Activated CD8-positive, alpha-beta T cell treated with anti-CD3 and anti-CD28 coated beads for 36 hours (primary cell): ENCODE results near the gene CLPTM1L. TPM values are rescaled to one million over a fixed set of nuclear protein-coding genes. Genes with fewer than 3 reads are reported as not detected.
A peak's percentile ranks its signal among the peaks of the same experiment; 100 is the strongest.

ENCODE experiments used
- ATAC-seq: fragments of 200-7000 bp; cut with Tn5 transposase; one replicate; pipeline ENCODE4 v1.10.0; 2021; ENCODE audit warnings: mild to moderate bottlenecking, moderate library complexity
- CTCF ChIA-PET: fragments of 350-600 bp; sonication (Branson Sonifier 250); formaldehyde crosslinking; loops from one replicate; lab custom pipeline; 2021; ENCODE audit warnings: antibody characterized with exemption; lab: Charles Lee
- POLR2A ChIA-PET: fragments of 350-600 bp; sonication (Branson Sonifier 250); formaldehyde crosslinking; loops from one replicate; lab custom pipeline; 2021; ENCODE audit warnings: antibody characterized with exemption; lab: Charles Lee
- DNase-seq: peaks from one replicate; pipeline ENCODE4 v3.0.0-alpha.2; 2020
- H3K27ac Mint-ChIP-seq: one replicate; pipeline ENCODE4 v1.8.0; 2021; ENCODE audit warnings: mild to moderate bottlenecking, mixed read lengths
- H3K27me3 Mint-ChIP-seq: one replicate; pipeline ENCODE4 v1.8.0; 2021; ENCODE audit warnings: mixed read lengths
- H3K36me3 Mint-ChIP-seq: one replicate; pipeline ENCODE4 v1.8.0; 2021; ENCODE audit warnings: low read depth, mixed read lengths
- H3K4me1 Mint-ChIP-seq: one replicate; pipeline ENCODE4 v1.8.0; 2021; ENCODE audit warnings: low read depth, mixed read lengths
- H3K4me3 Mint-ChIP-seq: one replicate; pipeline ENCODE4 v1.8.0; 2021; ENCODE audit warnings: mild to moderate bottlenecking, moderate library complexity, mixed read lengths
- H3K9me3 Mint-ChIP-seq: one replicate; pipeline ENCODE4 v1.8.0; 2021; ENCODE audit warnings: mixed read lengths
- intact Hi-C: fragments of 100-400 bp; cut with micrococcal nuclease; formaldehyde crosslinking; loops from one replicate; pipeline ENCODE4 v1.10.0; 2022
- total RNA-seq, 2 experiments: library from RNA; stranded (reverse); gene quantifications; one replicate each; pipeline ENCODE4 v1.2.3, GENCODE V29; 2021
- TF ChIP-seq, protein P1 (sequence below): fragments of 200-600 bp; IDR thresholded peaks from one replicate; pipeline ENCODE4 v1.8.0; 2022; ENCODE audit warnings: antibody characterized with exemption, mild to moderate bottlenecking

CLPTM1L gene
- 10 to 100 TPM; 51.4 to 56.2 TPM for total RNA-seq

GRCh38 chr5:1344975-1345838 lies at the start of gene CLPTM1L:
TSS of gene CLPTM1L (minus strand) at chr5:1345099. CDS start at chr5:1344841, 258 bp downstream.
- Mint-ChIP-seq H3K27ac (peak within 1 kb of the TSS; percentile 88), H3K4me3 (peak within 1 kb of the TSS; percentile 87), H3K9me3 (no peaks in the 10 kb centered on the region), H3K36me3 (peaks cover 23% of the 10 kb centered on the region), H3K27me3 (no peaks in the 10 kb centered on the region), H3K4me1 (peaks cover 24% of the 10 kb centered on the region)
- intact Hi-C loops, result no loop called here
- DNase-seq, result peak; percentile 91
- ChIA-PET POLR2A (interaction anchor here (0.7 to 1.7 kb wide), 9 partner anchors 10 to 455 kb away, joined by 3 to 9 read pairs (median 3); partner anchors contain the start of gene TERT), CTCF (interaction anchor here (1.2 kb wide), 1 partner anchor 300 kb away, joined by 3 read pairs; no protein-coding TSS in a partner anchor)
- TF ChIP-seq, protein P1, sequence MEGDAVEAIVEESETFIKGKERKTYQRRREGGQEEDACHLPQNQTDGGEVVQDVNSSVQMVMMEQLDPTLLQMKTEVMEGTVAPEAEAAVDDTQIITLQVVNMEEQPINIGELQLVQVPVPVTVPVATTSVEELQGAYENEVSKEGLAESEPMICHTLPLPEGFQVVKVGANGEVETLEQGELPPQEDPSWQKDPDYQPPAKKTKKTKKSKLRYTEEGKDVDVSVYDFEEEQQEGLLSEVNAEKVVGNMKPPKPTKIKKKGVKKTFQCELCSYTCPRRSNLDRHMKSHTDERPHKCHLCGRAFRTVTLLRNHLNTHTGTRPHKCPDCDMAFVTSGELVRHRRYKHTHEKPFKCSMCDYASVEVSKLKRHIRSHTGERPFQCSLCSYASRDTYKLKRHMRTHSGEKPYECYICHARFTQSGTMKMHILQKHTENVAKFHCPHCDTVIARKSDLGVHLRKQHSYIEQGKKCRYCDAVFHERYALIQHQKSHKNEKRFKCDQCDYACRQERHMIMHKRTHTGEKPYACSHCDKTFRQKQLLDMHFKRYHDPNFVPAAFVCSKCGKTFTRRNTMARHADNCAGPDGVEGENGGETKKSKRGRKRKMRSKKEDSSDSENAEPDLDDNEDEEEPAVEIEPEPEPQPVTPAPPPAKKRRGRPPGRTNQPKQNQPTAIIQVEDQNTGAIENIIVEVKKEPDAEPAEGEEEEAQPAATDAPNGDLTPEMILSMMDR, result no peak
- peak; percentile 97 for ATAC-seq

DNA sequence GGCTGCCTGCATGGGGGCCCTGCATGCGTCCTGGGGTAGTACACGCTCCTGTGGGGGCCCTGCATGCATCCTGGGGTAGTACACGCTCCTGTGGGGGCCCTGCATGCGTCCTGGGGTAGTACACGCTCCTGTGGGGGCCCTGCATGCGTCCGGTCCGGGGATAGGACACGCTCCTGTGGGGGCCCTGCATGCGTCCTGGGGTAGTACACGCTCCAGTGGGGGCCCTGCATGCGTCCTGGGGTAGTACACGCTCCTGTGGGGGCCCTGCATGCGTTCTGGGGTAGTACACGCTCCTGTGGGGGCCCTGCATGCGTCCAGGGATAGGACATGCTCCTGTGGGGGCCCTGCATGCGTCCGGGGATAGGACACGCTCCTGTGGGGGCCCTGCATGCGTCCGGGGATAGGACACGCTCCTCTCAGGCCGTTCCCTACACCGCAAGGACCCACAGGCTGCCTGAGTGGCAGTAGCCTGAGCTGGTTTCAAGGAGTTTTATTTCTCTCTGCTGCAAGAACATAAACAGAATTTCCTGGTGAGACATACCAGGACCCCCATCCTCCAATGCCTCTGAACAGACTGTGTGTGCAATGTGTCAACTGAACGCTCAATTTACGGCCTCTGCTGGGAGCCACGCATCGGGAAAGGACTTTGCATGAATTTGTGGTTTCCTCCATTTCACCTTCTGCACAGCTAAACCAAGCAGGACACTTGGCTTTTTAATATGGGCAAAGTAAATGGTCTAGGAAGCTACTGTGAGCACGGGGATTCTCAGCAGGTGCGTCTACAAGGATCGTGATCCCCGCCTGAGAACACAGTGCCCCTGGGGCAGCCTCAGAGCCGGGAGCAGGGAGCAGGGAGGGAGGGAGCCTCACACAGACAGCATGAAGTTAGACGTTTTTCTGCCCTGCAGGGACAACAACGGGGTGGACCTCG lies 48.9 kb upstream of the CLPTM1L start:
- DNase-seq, result no peak
- ChIA-PET POLR2A (interaction anchor here (1.4 kb wide), 1 partner anchor 9 kb away, joined by 3 read pairs; no protein-coding TSS in a partner anchor), CTCF (no interaction called here)
- no peak for ATAC-seq
- TF ChIP-seq, protein P1, result no peak
- Mint-ChIP-seq H3K4me3 (no peak overlapping the region), H3K9me3 (no peaks in the 10 kb centered on the region), H3K27ac (no peak overlapping the region), H3K36me3 (no peaks in the 10 kb centered on the region), H3K27me3 (peaks cover 20% of the 10 kb centered on the region), H3K4me1 (no peaks in the 10 kb centered on the region)
- intact Hi-C loops, result no loop called here

DNA sequence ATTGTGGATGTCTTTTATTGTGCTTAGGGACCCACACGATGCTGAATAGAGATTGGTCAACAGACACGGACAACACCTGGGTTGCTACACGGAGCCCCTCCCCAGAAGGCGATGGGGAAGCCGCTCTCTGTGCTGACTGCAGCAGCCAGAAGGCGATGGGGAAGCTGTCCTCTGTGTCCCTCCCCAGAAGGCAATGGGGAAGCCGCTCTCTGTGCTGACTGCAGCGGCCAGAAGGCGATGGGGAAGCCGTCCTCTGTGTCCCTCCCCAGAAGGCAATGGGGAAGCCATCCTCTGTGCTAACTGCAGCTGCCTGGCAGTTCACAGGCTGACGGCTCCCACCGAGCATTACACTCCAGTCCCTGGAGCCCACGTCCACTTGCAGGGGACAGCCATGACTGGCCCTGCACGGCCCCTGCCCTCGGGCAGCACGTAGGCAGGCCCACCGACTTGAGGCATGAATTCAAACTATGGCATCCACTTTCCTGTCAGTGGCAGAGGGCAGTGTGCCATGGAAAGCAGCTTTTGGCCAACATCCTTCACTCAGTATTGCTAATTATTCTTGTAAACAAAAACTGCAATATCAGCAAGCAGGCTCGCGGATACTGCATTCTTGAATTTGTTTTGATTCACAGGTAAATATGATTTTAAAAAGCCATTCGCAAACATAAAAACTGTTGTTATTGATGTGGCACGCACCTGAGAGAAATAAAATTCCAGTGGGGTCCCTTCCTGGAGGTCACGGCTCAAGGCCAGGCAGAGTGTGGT lies 48.1 kb upstream of the CLPTM1L start:
- no peak for ATAC-seq
- ChIA-PET CTCF (no interaction called here), POLR2A (no interaction called here)
- intact Hi-C loops, result no loop called here
- no peaks in the 10 kb centered on the region for H3K4me1 Mint-ChIP-seq
- H3K4me3 Mint-ChIP-seq, result no peak overlapping the region
- TF ChIP-seq, protein P1, result no peak
- no peak overlapping the region for H3K27ac Mint-ChIP-seq
- no peaks in the 10 kb centered on the region for H3K36me3 Mint-ChIP-seq
- no peaks in the 10 kb centered on the region for H3K9me3 Mint-ChIP-seq
- DNase-seq, result no peak
- H3K27me3 Mint-ChIP-seq, result peaks cover 18% of the 10 kb centered on the region

GRCh38 chr5:1392261-1392660 lies 47.4 kb upstream of the CLPTM1L start:
- no peaks in the 10 kb centered on the region for H3K4me1 Mint-ChIP-seq
- ChIA-PET POLR2A (no interaction called here), CTCF (no interaction called here)
- DNase-seq, result no peak
- H3K27me3 Mint-ChIP-seq, result peaks cover 15% of the 10 kb centered on the region
- H3K9me3 Mint-ChIP-seq, result no peaks in the 10 kb centered on the region
- TF ChIP-seq, protein P1, result no peak
- H3K27ac Mint-ChIP-seq, result no peak overlapping the region
- no peak for ATAC-seq
- intact Hi-C loops, result no loop called here
- H3K4me3 Mint-ChIP-seq, result no peak overlapping the region
- no peaks in the 10 kb centered on the region for H3K36me3 Mint-ChIP-seq
